Motor neuron (in vitro differentiated cells): ENCODE results near the gene C5orf34. TPM values are rescaled to one million over a fixed set of nuclear protein-coding genes. Genes with fewer than 3 reads are reported as not detected.
A peak's percentile ranks its signal among the peaks of the same experiment; 100 is the strongest.
"Not testable (repeated sequence)": the region's sequence is repeated elsewhere in the genome, so short reads cannot be mapped to it uniquely, and the experiment has no call there.

Experiments
- ATAC-seq, 8 experiments: fragments of 200-7000 bp; cut with Tn5 transposase; replicated peaks in 6 of 8; 2 replicates each; pipeline ENCODE4 v1.8.0; 2021; ENCODE audit warnings: mild to moderate bottlenecking in 8 of 8, moderate library complexity in 8 of 8
- H3K27ac ChIP-seq, 2 donors: fragments of 250-450 bp; sonication (Bioruptor Pico); 2 replicates each; pipeline ENCODE4 v1.9.0; 2021; ENCODE audit warnings: antibody characterized with exemption in 2 of 2, mild to moderate bottlenecking in 2 of 2, moderate library complexity in 1 of 2
- H3K4me1 ChIP-seq, 2 donors: fragments of 250-450 bp; sonication (Bioruptor Pico); replicated peaks in 1 of 2; 2 replicates each; pipeline ENCODE4 v1.6.1; 2021; ENCODE audit warnings: antibody characterized with exemption in 2 of 2, mild to moderate bottlenecking in 2 of 2, moderate library complexity in 1 of 2
- H3K4me3 ChIP-seq, 5 donors: fragments of 250-450 bp; sonication (Bioruptor Pico); 2 replicates each; pipeline ENCODE4 v1.9.0; 2021; ENCODE audit warnings: antibody characterized with exemption in 5 of 5, mild to moderate bottlenecking in 5 of 5, moderate library complexity in 4 of 5
- WGBS, 10 experiments: fragments of 450-650 bp; shearing (Covaris generic); methylation state at CpG; one replicate each; pipeline ENCODE4 v1.0.0; 2022; 5-methylcytosine and 5-hydroxymethylcytosine counted together
- in situ Hi-C, 9 experiments: fragments of 400-800 bp; cut with MboI; loops; one replicate each; pipeline ENCODE4 v1.15.0; 2021; ENCODE audit warnings: low sequenced_read_pairs in 9 of 9, low pct_unique_long_range_greater_than_20kb in 2 of 9; ENCODE audit not compliant: unreplicated experiment in 9 of 9
- total RNA-seq, 8 experiments: library from RNA; unstranded; fragments of 300-600 nt; gene quantifications; 2 replicates each; pipeline versions ENCODE4 v1.2.3 to v1.2.4, GENCODE V29; 2022

Gene C5orf34
- 10 to 100 TPM in 2 of 8 experiments, 1 to 10 TPM in 6; 2.2 to 19.0 (median 6.3) TPM for total RNA-seq

GRCh38 chr5:43514816-43515677, at the start of gene C5orf34:
TSS of gene C5orf34 (minus strand) at chr5:43515148. CDS start at chr5:43509339, 5,809 bp downstream.
- peak; percentile 98 to 100 (median 99) for ATAC-seq
- Histone ChIP-seq H3K4me1 (peaks cover 5 to 16% of the 10 kb centered on the region in 2 donors), H3K27ac (peak within 1 kb of the TSS; percentile 39 to 75), H3K4me3 (peak within 1 kb of the TSS; percentile 45 to 63 (median 60))
- in situ Hi-C loops, result no loop called here
- WGBS, 10 experiments, result 0 to 2% (median 0%) methylated on average over 1 to 19 of the region's 35 CpGs; no CpG with 5 or more reads in 1 of the 10 experiments

GRCh38 chr5:43564289-43564850, 49.4 kb upstream of the C5orf34 start:
- Histone ChIP-seq H3K27ac (no peak overlapping the region), H3K4me3 (no peak overlapping the region), H3K4me1 (no peaks in the 10 kb centered on the region)
- ATAC-seq, result no peak
- WGBS, 10 experiments, result 0 to 100% (median 63%) methylated on average over 1 to 5 of the region's 5 CpGs
- in situ Hi-C loops, result no loop called here

GRCh38 chr5:43563321-43563720, 48.4 kb upstream of the C5orf34 start:
- in situ Hi-C loops, result no loop called here
- Histone ChIP-seq H3K4me3 (no peak overlapping the region), H3K27ac (no peak overlapping the region), H3K4me1 (no peaks in the 10 kb centered on the region)
- WGBS, 10 experiments, result 21 to 86% (median 75%) methylated on average over 1 to 3 of the region's 3 CpGs; no CpG with 5 or more reads in 4 of the 10 experiments
- ATAC-seq, result no peak

- no peak overlapping the region for H3K27ac ChIP-seq
- peaks cover 0 to 6% of the 10 kb centered on the region in 2 donors for H3K4me1 ChIP-seq
- no peak overlapping the region for H3K4me3 ChIP-seq
- in situ Hi-C loops, result no loop called here
- no peak for ATAC-seq
Observed at GRCh38 chr5:43561356-43561755, 46.4 kb upstream of the C5orf34 start.

GRCh38 chr5:43560128-43560527, 45.2 kb upstream of the C5orf34 start:
- in situ Hi-C loops, result no loop called here
- Histone ChIP-seq H3K27ac (no peak overlapping the region), H3K4me1 (peaks cover 4 to 6% of the 10 kb centered on the region in 2 donors), H3K4me3 (no peak overlapping the region)
- 0 to 63% (median 53%) methylated on average over 2 of the region's 2 CpGs; no CpG with 5 or more reads in 7 of the 10 experiments for WGBS, 10 experiments
- ATAC-seq, result peak in 3 of 8 experiments; percentile 9 to 44 (median 11)

- Histone ChIP-seq H3K27ac (peak within 1 kb of the TSS; percentile 94 to 97), H3K4me1 (peaks cover 16 to 28% of the 10 kb centered on the region in 2 donors), H3K4me3 (peak within 1 kb of the TSS; percentile 76 to 99 (median 88))
- in situ Hi-C loops, result loop anchor here in 1 of 9 experiments (10.0 kb wide), 1 partner anchor 48 kb away; the partner anchor contains the start of gene NNT
- peak; percentile 60 to 90 (median 86) for ATAC-seq
- 0 to 10% (median 0%) methylated on average over 2 to 5 of the region's 79 CpGs; no CpG with 5 or more reads in 7 of the 10 experiments for WGBS, 10 experiments
Observed at GRCh38 chr5:43556857-43557542, 42.1 kb upstream of the C5orf34 start, which contains the start of gene PAIP1. TSS of gene PAIP1 (minus strand) at chr5:43557077. CDS start at chr5:43556846, 231 bp downstream.

- ATAC-seq, result peak in 5 of 8 experiments; percentile 62 to 87 (median 87)
- in situ Hi-C loops, result loop anchor here in 1 of 9 experiments (10.0 kb wide), 1 partner anchor 48 kb away; the partner anchor contains the start of gene NNT
- Histone ChIP-seq H3K4me1 (peaks cover 16 to 30% of the 10 kb centered on the region in 2 donors), H3K4me3 (peak overlapping the region; percentile 76 to 99 (median 88)), H3K27ac (peak overlapping the region; percentile 94 to 97)
- 0% methylated on average over 4 of the region's 30 CpGs; no CpG with 5 or more reads in 9 of the 10 experiments for WGBS, 10 experiments
Observed at GRCh38 chr5:43556607-43556856, 41.6 kb upstream of the C5orf34 start.

- Histone ChIP-seq H3K4me3 (peak overlapping the region; percentile 76 to 99 (median 88)), H3K27ac (peak overlapping the region; percentile 94 to 97), H3K4me1 (peaks cover 16 to 30% of the 10 kb centered on the region in 2 donors)
- in situ Hi-C loops, result loop anchor here in 1 of 9 experiments (10.0 kb wide), 1 partner anchor 49 kb away; the partner anchor contains the start of gene NNT
- peak in 5 of 8 experiments; percentile 25 to 51 (median 49) for ATAC-seq
- 0 to 9% (median 0%) methylated on average over 1 to 12 of the region's 44 CpGs; no CpG with 5 or more reads in 1 of the 10 experiments for WGBS, 10 experiments
Observed at GRCh38 chr5:43555895-43556606, 41.1 kb upstream of the C5orf34 start.

GRCh38 chr5:43554497-43554896, 39.5 kb upstream of the C5orf34 start:
- 50 to 100% (median 100%) methylated on average over 1 of the region's 1 CpG; no CpG with 5 or more reads in 1 of the 10 experiments for WGBS, 10 experiments
- Histone ChIP-seq H3K27ac (no peak overlapping the region), H3K4me1 (peaks cover 16 to 30% of the 10 kb centered on the region in 2 donors), H3K4me3 (peak overlapping the region in 2 of 5 donors; percentile 76 to 88)
- ATAC-seq, result no peak
- in situ Hi-C loops, result loop anchor here in 1 of 9 experiments (10.0 kb wide), 1 partner anchor 50 kb away; the partner anchor contains the start of gene NNT

GRCh38 chr5:43553381-43553780, 38.4 kb upstream of the C5orf34 start:
- 44 to 100% (median 89%) methylated on average over 1 to 2 of the region's 2 CpGs; no CpG with 5 or more reads in 1 of the 10 experiments for WGBS, 10 experiments
- no peak overlapping the region for H3K4me3 ChIP-seq
- in situ Hi-C loops, result loop anchor here in 1 of 9 experiments (10.0 kb wide), 1 partner anchor 51 kb away; the partner anchor contains the start of gene NNT
- no peak for ATAC-seq
- H3K27ac ChIP-seq, result no peak overlapping the region
- peaks cover 16 to 30% of the 10 kb centered on the region in 2 donors for H3K4me1 ChIP-seq

GRCh38 chr5:43551731-43552130, 36.8 kb upstream of the C5orf34 start:
- Histone ChIP-seq H3K4me3 (no peak overlapping the region), H3K4me1 (peaks cover 10 to 30% of the 10 kb centered on the region in 2 donors), H3K27ac (no peak overlapping the region)
- 21 to 100% (median 80%) methylated on average over 1 to 2 of the region's 2 CpGs for WGBS, 10 experiments
- in situ Hi-C loops, result loop anchor here in 1 of 9 experiments (10.0 kb wide), 1 partner anchor 53 kb away; the partner anchor contains the start of gene NNT
- ATAC-seq, result no peak

- WGBS, 10 experiments, result 90 to 100% (median 97%) methylated on average over 2 to 8 of the region's 8 CpGs
- not testable (repeated sequence) for ATAC-seq
Observed at GRCh38 chr5:43549272-43549671, 34.3 kb upstream of the C5orf34 start.

More at GRCh38 chr5:43549272-43549671, 34.3 kb upstream of the C5orf34 start:
- in situ Hi-C loops, H3K4me3 ChIP-seq, H3K27ac ChIP-seq: not testable (repeated sequence)
- peaks cover 2 to 18% of the 10 kb centered on the region in 2 donors for H3K4me1 ChIP-seq
